ENCODE data around the gene GGACT.
A peak's percentile ranks its signal among the peaks of the same experiment; 100 is the strongest.
"Not testable (repeated sequence)": the region's sequence is repeated elsewhere in the genome, so short reads cannot be mapped to it uniquely, and the experiment has no call there.

GGACT gene

GRCh38 chr13:100530671-100531213 is 57.8 kb downstream of the GGACT start:
- DNase-seq (ENCODE audit: low read depth in 2 of 2): no peak

DNA sequence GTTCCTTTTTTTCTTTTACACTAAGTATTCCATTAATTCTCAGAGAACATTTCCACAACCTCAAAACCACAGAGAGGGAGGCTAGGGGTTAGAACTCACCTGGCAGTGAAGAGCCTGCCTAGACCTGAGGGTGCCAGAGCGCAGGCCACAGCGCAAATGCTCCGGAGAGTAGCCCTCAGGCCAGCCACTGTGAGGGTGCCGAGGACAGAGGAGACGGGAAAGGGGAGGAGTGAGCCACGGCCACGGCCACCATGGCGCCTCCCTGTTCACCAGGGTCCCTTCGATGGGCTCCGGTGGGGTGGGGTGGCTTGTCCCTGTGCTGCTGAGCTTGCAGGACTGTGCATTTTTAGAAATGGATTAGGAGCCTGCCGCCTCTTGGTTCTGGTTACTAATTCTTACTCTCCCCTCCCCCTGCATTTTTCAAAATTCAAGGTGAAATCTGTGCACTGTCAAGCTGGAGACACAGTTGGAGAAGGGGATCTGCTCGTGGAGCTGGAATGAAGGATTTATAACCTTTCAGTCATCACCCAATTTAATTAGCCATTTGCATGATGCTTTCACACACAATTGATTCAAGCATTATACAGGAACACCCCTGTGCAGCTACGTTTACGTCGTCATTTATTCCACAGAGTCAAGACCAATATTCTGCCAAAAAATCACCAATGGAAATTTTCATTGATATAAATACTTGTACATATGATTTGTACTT is 58.8 kb downstream of the GGACT start:
- no peak for DNase-seq (ENCODE audit: low read depth in 2 of 2)

DNA sequence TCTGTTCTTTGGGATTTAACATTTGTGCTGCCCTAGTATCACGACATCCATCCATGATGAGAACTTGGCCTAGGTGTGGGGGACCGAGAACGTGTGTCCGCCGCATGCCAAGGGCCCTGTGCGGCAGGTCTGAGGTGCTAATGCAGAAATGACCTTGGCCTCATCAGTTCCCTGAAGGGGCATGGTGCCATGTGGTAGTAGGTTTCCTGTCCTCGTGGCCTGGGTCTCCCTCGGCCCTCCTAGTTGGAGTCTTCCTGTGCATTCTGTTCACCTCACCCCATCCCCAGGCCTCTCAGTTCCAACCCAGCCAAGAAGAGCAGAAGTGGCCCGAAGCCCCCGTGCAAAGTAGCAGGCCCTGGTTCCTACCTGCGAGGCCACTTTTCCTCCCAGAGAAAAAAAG is 59.8 kb downstream of the GGACT start:
- no peak for DNase-seq (ENCODE audit: low read depth in 2 of 2)

DNA sequence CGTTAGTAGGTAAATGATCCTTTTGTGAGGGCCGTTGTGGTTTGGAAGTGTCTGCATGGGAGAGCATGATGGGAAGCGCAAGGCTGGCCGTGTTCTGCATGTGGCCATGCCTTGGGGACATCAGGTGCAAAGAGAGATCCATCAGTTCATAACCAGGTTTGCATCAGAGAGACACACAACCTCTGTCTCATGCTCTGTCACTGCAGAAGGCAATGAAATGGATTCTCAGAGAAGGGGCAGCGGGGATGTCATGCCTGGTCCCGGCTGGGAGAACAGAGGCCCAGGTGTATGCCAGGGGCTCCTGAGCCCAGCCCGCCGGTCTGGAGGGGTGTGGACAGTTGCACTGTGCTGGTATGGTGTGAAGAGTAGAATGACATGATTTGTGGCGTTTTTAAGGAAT is 60.2 kb downstream of the GGACT start:
- DNase-seq (ENCODE audit: low read depth in 2 of 2): no peak

GRCh38 chr13:100527644-100528043 is 60.9 kb downstream of the GGACT start:
- no peak for DNase-seq (ENCODE audit: low read depth in 2 of 2)

GRCh38 chr13:100526318-100527000 is 62.1 kb downstream of the GGACT start:
- DNase-seq (ENCODE audit: low read depth in 2 of 2): no peak

DNA sequence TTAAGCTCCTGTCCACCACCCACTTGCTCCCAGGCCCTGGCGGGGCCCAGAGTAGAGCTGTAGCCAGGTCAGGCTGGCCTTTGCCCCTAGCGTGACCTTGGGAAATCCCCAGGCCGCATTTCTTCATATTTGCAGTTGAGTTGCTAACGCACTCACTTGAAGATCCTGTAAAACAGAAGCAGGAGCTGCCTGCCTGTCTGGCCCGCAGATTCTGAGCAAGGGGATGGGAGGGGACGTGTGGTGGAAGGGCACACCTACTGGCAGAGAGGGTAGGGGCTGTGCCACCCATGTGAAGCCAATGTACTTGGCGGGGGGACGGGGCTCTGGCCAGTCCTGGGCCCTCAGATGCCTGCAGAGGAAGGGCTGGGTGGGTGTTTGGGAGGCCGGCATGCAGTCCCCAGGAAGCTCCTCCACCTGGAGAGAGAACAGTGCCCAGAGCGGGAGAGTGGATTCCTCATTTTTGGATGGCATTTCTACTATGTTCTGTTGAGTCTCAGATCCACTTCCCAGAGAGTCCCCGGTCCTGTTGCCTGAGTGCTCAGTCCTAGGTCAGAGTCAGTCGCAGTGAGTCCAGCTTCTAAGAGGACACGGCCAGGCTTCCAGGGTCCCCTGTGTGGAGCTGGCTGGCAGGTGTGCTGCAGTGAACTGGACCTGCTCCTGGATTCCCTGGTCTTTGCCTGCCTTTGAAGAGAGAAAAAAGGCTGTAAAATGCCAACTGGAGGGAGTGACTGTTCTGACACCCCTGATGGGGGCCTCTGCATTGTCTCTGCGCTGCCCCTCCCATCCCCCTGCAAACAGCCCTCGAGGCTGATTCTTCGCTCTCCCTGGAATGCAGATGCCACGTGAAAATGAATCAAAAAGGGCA is 62.9 kb downstream of the GGACT start:
- no peak for DNase-seq (ENCODE audit: low read depth in 2 of 2)

GRCh38 chr13:100524688-100525087 is 63.9 kb downstream of the GGACT start:
- not testable (repeated sequence) for DNase-seq (ENCODE audit: low read depth in 2 of 2)

- no peak for DNase-seq (ENCODE audit: low read depth in 2 of 2)
Measured at GRCh38 chr13:100523981-100524386, 64.6 kb downstream of the GGACT start.

DNA sequence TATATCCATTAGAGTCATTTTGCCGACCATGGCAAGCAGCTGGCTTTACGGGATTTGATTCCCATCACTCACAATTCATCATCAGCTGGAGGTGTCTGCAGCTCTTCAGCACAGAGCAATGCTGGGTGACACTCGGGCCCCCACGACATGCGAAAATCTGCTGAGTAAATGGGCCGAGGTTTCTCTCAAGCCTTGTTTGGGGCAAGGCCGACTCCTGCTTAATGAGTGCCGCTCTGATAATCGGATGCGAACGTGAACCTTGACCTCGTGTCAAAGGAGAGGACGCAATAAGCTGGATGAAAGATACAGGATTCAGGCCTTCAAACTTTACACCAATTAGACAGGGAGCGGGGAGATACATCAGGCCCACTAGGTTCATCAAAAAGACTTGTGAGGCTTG is 65.2 kb downstream of the GGACT start:
- no peak for DNase-seq (ENCODE audit: low read depth in 2 of 2)

DNA sequence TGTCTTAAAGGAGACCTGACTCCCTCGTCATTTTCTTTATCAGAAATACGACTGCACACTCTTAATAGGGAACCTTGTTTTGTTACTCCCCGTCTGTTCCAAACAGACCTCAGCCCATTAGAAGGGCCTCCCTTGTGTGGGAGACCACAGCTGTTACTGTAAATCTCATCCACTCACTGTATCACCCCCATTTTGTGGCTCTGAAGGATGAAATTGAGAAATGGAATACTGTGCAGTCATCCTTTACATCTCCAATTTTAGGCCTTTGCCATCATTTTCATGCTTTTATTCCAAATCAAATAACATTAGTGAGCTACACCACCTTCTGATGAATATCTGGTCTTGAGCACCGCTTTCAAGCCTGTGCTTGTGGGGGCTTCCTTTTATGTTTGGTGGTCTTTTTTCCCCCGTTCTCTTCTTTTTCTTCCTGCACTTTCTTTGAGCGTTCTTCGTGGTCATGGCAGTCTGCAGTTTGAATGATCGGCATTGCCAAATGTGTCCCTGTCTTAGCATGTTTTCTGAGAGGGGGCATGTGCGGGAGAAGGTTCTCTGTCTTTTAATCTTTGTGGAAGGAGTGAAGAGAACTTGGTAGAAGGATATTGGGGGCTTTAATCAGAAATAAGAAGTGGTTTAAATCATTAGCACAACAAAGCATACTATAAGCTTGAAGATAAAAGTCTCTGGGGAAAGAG is 65.8 kb downstream of the GGACT start:
- no peak for DNase-seq (ENCODE audit: low read depth in 2 of 2)

DNA sequence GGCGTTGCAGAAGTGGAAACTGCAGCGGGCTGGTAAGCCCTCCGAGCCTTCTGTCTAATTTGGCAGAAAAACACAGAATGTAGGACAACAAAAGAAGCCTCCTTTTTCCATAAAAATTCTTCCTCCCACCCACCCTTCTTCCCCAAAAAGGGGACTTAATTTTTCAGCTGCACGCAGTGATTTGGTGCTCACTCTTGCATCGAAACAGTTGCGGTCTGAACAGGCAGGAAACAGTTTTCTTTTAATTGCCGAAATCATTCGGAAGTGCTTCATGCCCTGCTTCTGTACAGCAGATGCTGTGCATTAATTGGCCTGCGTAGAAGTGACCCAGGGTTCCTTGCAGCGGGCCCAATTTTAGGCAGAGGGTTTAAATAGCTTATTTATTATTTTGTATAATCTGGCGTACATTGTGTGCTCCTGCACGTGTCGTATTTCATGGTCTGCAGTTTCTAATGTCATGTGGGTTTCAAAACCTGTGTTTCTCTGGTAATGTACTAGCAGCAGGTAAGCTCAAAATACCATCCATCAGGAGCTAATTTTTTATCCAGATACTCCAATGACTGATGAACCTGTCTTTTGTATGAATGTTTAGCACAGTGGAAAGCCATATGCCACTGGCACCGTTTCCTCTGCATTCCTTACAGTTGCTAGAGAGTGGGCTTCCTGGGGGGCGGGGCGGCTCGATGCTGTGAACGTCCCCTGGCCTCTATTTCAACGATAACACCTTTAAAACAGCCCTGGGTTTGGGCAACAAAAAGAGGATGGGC is 66.6 kb downstream of the GGACT start:
- no peak for DNase-seq (ENCODE audit: low read depth in 2 of 2)

DNA sequence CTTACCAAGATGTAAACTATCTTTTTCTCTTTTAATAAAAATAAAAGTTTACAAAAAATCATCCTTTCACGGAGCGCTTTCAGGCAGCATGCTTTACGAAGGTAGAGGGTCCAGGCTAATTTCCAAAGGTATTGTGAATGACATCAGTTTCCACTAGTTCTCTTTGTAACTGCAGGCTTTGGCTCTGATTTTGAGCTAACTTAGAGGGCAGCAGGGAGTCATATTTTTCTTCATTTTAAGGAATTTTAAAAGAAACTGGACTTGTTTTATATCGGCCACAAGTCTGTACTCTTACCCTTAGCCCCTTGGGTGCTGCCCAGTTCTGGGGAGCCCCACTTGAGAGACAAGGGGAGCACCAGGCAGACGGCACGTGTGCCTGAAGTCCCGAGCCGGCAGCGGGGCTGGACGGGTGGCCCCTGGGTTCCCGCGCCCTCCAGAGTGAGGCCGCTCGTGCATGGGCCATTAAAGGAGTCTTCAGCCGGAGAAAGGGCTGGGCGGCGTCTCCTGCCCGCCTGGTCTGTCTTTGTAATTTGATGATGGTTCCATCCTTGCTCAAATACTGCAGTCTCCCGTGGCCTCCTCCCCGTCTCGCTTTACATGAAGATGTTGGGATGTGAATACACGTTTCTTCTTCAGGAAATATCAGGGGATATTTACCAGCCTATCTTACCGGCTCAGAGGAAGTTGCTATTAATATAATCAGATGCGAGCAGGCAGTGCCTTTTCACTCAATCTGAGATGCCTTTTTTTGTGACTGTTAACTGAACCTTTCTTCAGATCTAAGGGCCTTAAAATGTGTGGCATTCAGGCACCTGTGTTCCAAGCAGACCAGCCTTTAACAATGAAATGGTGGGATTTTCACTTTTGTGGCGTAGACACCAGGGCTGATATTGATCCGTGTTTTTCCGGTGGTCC is 67.4 kb downstream of the GGACT start:
- DNase-seq (ENCODE audit: low read depth in 2 of 2): no peak

GRCh38 chr13:100519626-100520025 is 69.0 kb downstream of the GGACT start:
- no peak for DNase-seq (ENCODE audit: low read depth in 2 of 2)

DNA sequence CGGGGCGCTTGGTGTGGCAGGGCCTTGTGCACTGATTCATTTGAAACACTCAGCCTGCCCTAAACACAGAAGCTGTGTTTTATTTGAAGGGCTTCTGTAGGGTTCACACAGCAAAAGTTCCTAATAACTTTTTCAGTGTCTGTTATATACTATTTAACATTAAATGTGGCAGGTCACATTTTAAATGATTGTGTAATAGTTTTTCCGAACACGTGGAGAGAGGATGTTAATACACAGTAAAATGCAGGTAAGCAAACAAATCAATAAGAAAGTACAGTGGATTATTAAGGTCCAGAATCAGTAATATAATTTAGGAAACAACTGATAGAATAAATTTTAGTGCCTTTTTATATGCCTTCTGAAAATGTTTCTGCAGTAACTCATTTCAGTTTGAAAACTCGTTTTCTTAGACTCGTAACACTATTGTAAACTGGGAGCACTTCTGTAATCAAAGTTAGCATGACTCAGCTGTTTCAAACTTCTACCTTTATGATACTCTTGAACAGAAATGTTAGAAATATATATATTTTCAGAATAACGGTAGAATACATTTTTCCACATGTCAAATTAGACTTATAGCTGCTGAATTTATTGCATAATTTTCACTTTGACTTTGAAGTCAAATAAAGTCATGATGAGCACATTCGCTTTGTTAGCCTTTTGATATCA is 70.1 kb downstream of the GGACT start:
- no peak for DNase-seq (ENCODE audit: low read depth in 2 of 2)

GRCh38 chr13:100517728-100518127 is 70.9 kb downstream of the GGACT start:
- no peak for DNase-seq (ENCODE audit: low read depth in 2 of 2)

GRCh38 chr13:100517135-100517534 is 71.5 kb downstream of the GGACT start:
- no peak for DNase-seq (ENCODE audit: low read depth in 2 of 2)

GRCh38 chr13:100515410-100515800 is 73.2 kb downstream of the GGACT start:
- no peak for DNase-seq (ENCODE audit: low read depth in 2 of 2)

DNA sequence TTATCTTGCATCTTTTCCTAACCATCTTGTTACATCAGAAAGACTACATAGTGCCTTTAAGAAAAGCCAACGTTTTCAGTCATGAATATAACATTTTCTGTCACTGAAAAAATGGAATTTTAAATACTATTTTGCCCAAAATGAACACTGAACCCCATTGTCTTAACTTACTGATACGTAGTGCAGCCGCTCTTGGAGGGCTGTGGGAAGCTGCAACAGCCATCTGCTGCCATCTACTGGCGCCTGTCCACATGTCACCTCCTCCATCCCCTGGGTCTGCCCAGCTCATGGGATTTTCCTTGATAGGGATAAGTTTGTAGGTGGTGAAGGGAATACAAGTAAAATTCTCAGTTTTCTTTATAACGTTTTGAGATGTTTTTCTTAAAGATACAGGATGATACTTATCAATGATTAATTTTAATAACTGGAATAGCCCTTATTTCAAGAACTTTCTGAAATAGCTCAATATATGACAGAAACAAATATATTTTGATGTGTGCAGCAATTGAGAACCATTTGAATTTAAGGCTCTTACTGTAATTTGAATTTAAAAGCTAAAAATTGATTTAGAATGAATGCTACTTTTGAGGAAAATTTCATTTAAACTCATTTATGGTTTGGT is 73.7 kb downstream of the GGACT start:
- DNase-seq (ENCODE audit: low read depth in 2 of 2): peak; percentile 26 to 52

Data from stimulated activated CD4-positive, alpha-beta T cell treated with anti-CD3 and anti-CD28 coated beads, Interleukin-15, amount 100 ng/mL, for 48 hours (primary cell).